Measurements from ENCODE around the gene FRMD4A. TPM values are rescaled to one million over a fixed set of nuclear protein-coding genes. Genes with fewer than 3 reads are reported as not detected.

FRMD4A gene
- total RNA-seq, 1 experiment from 2014 or later, result 19.6 TPM

DNA sequence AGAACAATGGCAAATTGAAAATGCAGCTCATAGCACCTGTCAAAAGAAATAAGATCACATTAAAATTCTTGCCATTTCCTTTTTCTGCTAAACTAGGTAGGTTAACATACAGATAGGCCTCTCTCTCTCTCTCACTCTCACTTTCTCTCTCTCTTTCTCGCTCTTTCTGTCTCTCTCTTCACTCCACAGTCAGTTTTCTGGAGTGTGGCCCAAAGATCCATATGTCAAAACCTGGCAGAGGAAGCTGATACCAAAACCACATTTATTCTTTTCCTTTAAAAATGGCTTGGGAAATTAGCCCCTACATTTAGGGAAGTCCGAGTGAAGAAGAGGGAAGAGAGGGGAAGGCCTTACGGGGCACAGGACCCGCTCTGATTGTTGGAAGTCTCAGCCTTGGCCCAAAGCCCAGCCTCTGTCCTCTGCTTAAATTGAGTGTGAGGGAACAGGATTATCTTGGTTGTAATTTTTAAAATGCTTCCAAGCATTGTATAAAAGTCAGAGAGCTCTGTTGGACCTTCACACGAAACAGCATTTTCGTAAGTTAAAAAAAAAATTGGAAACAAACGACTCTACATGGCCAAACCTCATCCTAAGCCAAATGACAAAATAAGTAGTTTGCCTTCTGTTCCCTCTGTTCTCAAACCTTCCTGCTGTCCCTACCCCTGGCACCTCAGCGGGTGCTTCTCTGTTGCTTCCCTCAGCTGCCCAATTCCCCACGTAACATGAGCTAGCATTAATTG lies 83.2 kb downstream of the FRMD4A start:
- H3K23ac ChIP-seq (ENCODE audit: insufficient read length, low read depth, low read length), result no peak overlapping the region
- TF ChIP-seq, protein P1, sequence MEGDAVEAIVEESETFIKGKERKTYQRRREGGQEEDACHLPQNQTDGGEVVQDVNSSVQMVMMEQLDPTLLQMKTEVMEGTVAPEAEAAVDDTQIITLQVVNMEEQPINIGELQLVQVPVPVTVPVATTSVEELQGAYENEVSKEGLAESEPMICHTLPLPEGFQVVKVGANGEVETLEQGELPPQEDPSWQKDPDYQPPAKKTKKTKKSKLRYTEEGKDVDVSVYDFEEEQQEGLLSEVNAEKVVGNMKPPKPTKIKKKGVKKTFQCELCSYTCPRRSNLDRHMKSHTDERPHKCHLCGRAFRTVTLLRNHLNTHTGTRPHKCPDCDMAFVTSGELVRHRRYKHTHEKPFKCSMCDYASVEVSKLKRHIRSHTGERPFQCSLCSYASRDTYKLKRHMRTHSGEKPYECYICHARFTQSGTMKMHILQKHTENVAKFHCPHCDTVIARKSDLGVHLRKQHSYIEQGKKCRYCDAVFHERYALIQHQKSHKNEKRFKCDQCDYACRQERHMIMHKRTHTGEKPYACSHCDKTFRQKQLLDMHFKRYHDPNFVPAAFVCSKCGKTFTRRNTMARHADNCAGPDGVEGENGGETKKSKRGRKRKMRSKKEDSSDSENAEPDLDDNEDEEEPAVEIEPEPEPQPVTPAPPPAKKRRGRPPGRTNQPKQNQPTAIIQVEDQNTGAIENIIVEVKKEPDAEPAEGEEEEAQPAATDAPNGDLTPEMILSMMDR (conservative IDR thresholded peaks at IDR 0.05), result no peak
- H3K56ac ChIP-seq (ENCODE audit: insufficient read length, low read depth, low read length), result no peak overlapping the region
- no peak overlapping the region for H2BK20ac ChIP-seq (ENCODE audit: low read depth, low read length, poor library complexity, severe bottlenecking)
- no peaks in the 10 kb centered on the region for H3K9me3 ChIP-seq (ENCODE audit: control insufficient read depth, low read depth, low read length)
- no peaks in the 10 kb centered on the region for H3K27me3 ChIP-seq (ENCODE audit: insufficient read depth, low read length)
- H3K4ac ChIP-seq (ENCODE audit: low read depth, low read length), result no peak overlapping the region
- no peak overlapping the region for H4K8ac ChIP-seq (replicated peaks; ENCODE audit: insufficient read length, low read depth, low read length)
- H3K23me2 ChIP-seq (ENCODE audit: insufficient read length, low read depth, low read length, poor library complexity, severe bottlenecking), result no peaks in the 10 kb centered on the region
- no peak overlapping the region for H2BK120ac ChIP-seq (ENCODE audit: low read depth, low read length, poor library complexity, severe bottlenecking)
- no peak overlapping the region for H3K27ac ChIP-seq (ENCODE audit: insufficient read length, low read depth, low read length)
- peaks cover 6 to 10% of the 10 kb centered on the region in 2 experiments; a peak in 2 of 4 replicates for H3K4me1 Mint-ChIP-seq
- peaks cover 6 to 12% of the 10 kb centered on the region in 2 experiments for H3K9me3 Mint-ChIP-seq
- no peak overlapping the region for H3K14ac ChIP-seq (ENCODE audit: insufficient read depth, low read length)
- no peak overlapping the region for H3K9ac ChIP-seq (ENCODE audit: extremely low read depth, insufficient read length, low read length)
- H3K36me3 Mint-ChIP-seq (ENCODE audit: insufficient read depth in 1 of 3, low read depth in 3 of 3), result peaks cover 0 to 6% (median under 1%) of the 10 kb centered on the region in 3 experiments; a peak in 3 of 7 replicates
- no peak overlapping the region for H3T11ph ChIP-seq (ENCODE audit: low read length)
- no peak overlapping the region for H2BK5ac ChIP-seq (ENCODE audit: insufficient read length, low read length)
- peaks cover 2% of the 10 kb centered on the region; the same call in 1 of the 2 replicates for H3K27me3 Mint-ChIP-seq (ENCODE audit: low read depth)
- no peaks in the 10 kb centered on the region for H3K79me2 ChIP-seq (ENCODE audit: insufficient read depth, low read length)
- no peak overlapping the region for H2BK12ac ChIP-seq (ENCODE audit: insufficient read length, low read depth, low read length)
- no peak overlapping the region for H3K4me2 ChIP-seq (ENCODE audit: insufficient read depth, insufficient read length, low read length)
- H2AK5ac ChIP-seq (ENCODE audit: insufficient read length, low read length), result no peak overlapping the region
- WGBS (ENCODE audit: extremely low coverage, insufficient read length, low lambda C conversion rate), result no CpG with 5 or more reads among the region's 9 CpGs
- no peak overlapping the region for H3K18ac ChIP-seq (ENCODE audit: insufficient read length, low read depth, low read length)
- no peak overlapping the region for H3K27ac Mint-ChIP-seq
- H2BK15ac ChIP-seq (ENCODE audit: low read depth, low read length), result no peak overlapping the region
- no peaks in the 10 kb centered on the region for H3K79me1 ChIP-seq (ENCODE audit: insufficient read depth, low read depth, low read length, poor library complexity, severe bottlenecking)
- no peak for DNase-seq
- no peak overlapping the region for H2AFZ ChIP-seq (ENCODE audit: low read length)
- H4K20me1 ChIP-seq (ENCODE audit: control insufficient read depth, insufficient read depth, insufficient read length), result no peaks in the 10 kb centered on the region
- no peak overlapping the region for H4K91ac ChIP-seq (ENCODE audit: insufficient read length, low read depth, low read length)
- H3K4me3 Mint-ChIP-seq, result no peak overlapping the region
- H3K4me1 ChIP-seq (ENCODE audit: insufficient read depth, low read length), result no peaks in the 10 kb centered on the region; the same call in 1 of the 2 replicates
- no peak overlapping the region for H4K5ac ChIP-seq (ENCODE audit: insufficient read length, low read depth, low read length)

Data from H9 (cell line).